GM12801 (cell line): Measurements from ENCODE around the gene ITPR1.

Experiments
- TF ChIP-seq, protein P1 (sequence below): IDR thresholded peaks from one replicate; pipeline ENCODE4 v1.5.1; 2011; ENCODE audit warnings: control low read depth; ENCODE audit not compliant: insufficient read length; ENCODE audit errors: extremely low read depth

ITPR1 gene

DNA sequence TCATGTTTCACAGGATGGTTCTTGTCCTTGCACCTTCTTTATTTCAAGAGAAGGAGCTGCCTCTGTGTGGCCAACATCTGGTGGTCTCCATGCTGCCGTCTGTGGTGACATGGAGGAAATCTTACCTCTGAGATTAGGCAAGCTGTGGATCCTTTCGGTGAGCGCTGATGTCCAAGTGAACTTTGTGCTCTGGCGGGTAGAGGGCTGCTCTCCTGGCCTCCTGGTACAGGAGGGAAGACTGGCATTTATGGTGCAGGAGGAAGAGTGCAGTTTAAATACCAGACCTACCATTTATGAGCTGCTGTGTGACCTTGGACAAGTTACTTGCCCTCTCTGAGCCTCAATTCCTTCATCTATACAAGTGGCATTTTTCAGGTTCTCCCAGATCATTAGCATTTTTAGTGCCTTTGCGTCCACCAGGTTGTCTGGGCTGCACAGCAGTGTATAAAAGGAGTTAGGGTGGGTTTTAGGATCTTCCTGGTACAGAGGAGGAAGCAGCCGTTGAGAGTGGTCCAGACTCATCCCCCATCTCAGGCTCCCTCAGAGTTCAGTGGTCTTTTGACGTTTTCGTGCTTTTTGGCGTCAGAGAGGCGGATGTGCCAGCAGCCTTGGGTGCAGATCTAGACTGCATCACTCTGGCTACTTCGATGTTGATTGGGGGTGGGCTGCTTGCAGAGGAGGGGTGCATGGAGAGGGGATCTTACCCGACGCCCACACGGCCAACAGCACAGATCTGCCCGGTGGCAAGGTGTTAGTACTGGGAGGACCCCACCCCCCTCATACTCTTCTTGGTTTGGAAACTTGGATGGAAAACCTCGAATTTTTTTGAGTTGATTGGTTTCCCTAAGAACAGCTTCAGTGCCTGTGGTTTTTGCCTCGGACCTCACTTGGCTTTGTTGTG lies 162.2 kb downstream of the ITPR1 start:
- TF ChIP-seq, protein P1, sequence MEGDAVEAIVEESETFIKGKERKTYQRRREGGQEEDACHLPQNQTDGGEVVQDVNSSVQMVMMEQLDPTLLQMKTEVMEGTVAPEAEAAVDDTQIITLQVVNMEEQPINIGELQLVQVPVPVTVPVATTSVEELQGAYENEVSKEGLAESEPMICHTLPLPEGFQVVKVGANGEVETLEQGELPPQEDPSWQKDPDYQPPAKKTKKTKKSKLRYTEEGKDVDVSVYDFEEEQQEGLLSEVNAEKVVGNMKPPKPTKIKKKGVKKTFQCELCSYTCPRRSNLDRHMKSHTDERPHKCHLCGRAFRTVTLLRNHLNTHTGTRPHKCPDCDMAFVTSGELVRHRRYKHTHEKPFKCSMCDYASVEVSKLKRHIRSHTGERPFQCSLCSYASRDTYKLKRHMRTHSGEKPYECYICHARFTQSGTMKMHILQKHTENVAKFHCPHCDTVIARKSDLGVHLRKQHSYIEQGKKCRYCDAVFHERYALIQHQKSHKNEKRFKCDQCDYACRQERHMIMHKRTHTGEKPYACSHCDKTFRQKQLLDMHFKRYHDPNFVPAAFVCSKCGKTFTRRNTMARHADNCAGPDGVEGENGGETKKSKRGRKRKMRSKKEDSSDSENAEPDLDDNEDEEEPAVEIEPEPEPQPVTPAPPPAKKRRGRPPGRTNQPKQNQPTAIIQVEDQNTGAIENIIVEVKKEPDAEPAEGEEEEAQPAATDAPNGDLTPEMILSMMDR: no peak

DNA sequence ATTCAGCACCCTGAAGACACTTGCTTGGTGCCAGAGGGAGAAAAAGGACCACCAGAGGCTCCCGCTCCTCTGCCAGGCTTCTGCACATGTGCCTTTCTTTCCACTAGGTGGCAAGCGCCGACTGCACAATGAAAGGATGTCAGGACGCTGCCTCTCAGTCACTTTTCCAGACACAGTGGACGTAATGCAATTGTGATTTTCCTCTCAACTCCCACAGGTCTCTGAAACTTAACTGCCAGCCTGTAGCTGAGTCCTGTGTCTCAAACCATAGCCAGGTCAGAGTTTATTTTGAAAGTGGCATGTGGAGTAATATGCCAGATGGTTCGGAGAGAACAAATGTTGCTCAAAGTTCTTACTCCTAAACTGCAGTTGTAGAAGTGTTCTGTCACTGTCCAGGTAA lies 162.9 kb downstream of the ITPR1 start:
- TF ChIP-seq, protein P1: no peak

- TF ChIP-seq, protein P1: no peak
These were observed 163.6 kb downstream of the ITPR1 start for GRCh38 chr3:4656626-4657328.

DNA sequence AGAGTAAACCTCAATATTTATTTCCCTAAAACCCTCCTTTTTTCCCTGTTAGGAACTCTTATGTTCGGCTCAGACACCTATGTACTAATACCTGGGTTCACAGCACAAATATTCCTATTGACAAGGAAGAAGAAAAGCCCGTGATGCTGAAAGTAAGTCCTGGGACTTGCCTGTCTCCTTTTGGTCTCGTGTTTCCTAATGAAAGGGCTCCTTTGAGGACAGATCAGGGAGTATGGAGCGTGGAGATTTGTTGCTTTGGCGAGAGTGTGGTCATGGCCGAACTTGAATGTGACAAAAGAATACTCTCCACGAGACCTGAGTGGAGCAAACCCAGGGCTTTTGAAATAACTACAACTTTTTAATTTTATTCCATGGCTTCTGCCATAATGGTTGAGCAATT lies 167.8 kb downstream of the ITPR1 start:
- TF ChIP-seq, protein P1: no peak

GRCh38 chr3:4664412-4664811 lies 171.3 kb downstream of the ITPR1 start:
- TF ChIP-seq, protein P1: no peak

- TF ChIP-seq, protein P1: no peak
These were observed 172.0 kb downstream of the ITPR1 start for GRCh38 chr3:4665197-4665596.

DNA sequence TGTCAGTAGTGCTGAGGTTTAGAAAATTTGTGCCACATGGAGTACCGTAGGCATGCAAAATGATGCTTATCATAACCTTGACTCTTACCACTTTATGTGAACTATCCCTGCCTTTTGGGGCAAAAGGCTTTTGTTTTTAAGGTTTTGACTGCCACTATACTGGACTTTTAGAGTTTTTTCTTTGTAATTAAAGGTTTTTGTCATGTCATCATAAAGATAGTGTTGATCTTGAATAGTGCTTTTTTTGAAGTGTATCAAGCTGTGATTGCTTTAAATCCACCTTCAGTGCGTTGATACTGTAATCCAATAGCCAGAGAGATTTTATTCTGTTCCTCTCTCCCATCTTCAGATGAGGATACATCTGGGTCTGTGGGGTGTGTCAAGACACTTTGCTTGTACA lies 172.9 kb downstream of the ITPR1 start:
- TF ChIP-seq, protein P1: no peak
